AG20443 (cell line): Measurements from ENCODE around the gene THAP11.

ENCODE experiments used
- DNase-seq: peaks from one replicate; pipeline ENCODE4 v3.0.0; 2012; ENCODE audit warnings: low spot score, mixed read lengths

THAP11 gene

GRCh38 chr16:67841816-67842508 lies at the start of gene THAP11:
TSS of gene THAP11 (plus strand) at chr16:67842320. CDS start at chr16:67842555, 235 bp downstream.
- DNase-seq = peak; percentile 94

GRCh38 chr16:67796099-67796718 lies 45.9 kb upstream of the THAP11 start:
- no peak for DNase-seq

GRCh38 chr16:67800338-67800926 lies 41.7 kb upstream of the THAP11 start:
- DNase-seq = peak; percentile 54

GRCh38 chr16:67801241-67801640 lies 40.9 kb upstream of the THAP11 start:
- no peak for DNase-seq

GRCh38 chr16:67801883-67802282 lies 40.2 kb upstream of the THAP11 start:
- DNase-seq = no peak

GRCh38 chr16:67803894-67804293 lies 38.2 kb upstream of the THAP11 start:
- no peak for DNase-seq

GRCh38 chr16:67804853-67805542 lies 37.1 kb upstream of the THAP11 start:
- no peak for DNase-seq

- DNase-seq = peak; percentile 25
Observed at GRCh38 chr16:67805718-67806427, 36.2 kb upstream of the THAP11 start.

GRCh38 chr16:67806428-67807147 lies 35.5 kb upstream of the THAP11 start, which contains the start of the genes RANBP10 and TSNAXIP1:
TSS of gene RANBP10 (minus strand) at chr16:67806560. CDS start at chr16:67806536, 24 bp downstream.
TSS of gene TSNAXIP1 (plus strand) at chr16:67806889. CDS start at chr16:67807150, 261 bp downstream.
- peak; percentile 98 for DNase-seq

- DNase-seq = no peak
Observed at GRCh38 chr16:67807148-67807682, 34.9 kb upstream of the THAP11 start.

GRCh38 chr16:67811899-67812298 lies 30.2 kb upstream of the THAP11 start:
- DNase-seq = no peak

- no peak for DNase-seq
Observed at GRCh38 chr16:67814567-67814966, 27.6 kb upstream of the THAP11 start.

GRCh38 chr16:67820608-67821259 lies 21.4 kb upstream of the THAP11 start:
- DNase-seq = no peak

- peak; percentile 37 for DNase-seq
Observed at GRCh38 chr16:67822511-67822910, 19.6 kb upstream of the THAP11 start.

GRCh38 chr16:67825119-67825518 lies 17.0 kb upstream of the THAP11 start:
- DNase-seq = no peak

- DNase-seq = no peak
Observed at GRCh38 chr16:67825906-67826305, 16.2 kb upstream of the THAP11 start.

GRCh38 chr16:67828651-67829050 lies 13.5 kb upstream of the THAP11 start:
- DNase-seq = no peak

GRCh38 chr16:67833030-67833414 lies 9.1 kb upstream of the THAP11 start:
- DNase-seq = peak; percentile 89

GRCh38 chr16:67833415-67834241 lies 8.5 kb upstream of the THAP11 start:
- DNase-seq = peak; percentile 97

- DNase-seq = no peak
Observed at GRCh38 chr16:67834242-67834614, 7.9 kb upstream of the THAP11 start.
